Fibroblast of lung (primary cell): ENCODE data around the gene CEP72.

Source experiments
- EZH2 ChIP-seq: IDR thresholded peaks from 2 replicates; pipeline ENCODE4 v1.5.1; 2012; ENCODE audit warnings: low read length, control low read depth, mild to moderate bottlenecking; ENCODE audit errors: missing control alignments
- TF ChIP-seq, protein P1 (sequence below), 2 donors: IDR thresholded peaks in 1 of 2; conservative IDR thresholded peaks in 1 of 2; 1 replicate in 1 of 2; 2 replicates in 1 of 2; pipeline ENCODE4 v1.5.1; 2011 to 2012; ENCODE audit warnings: low read length in 2 of 2, control low read depth in 1 of 2, inconsistent platforms in 1 of 2, low read depth in 1 of 2, mild to moderate bottlenecking in 1 of 2

DNA sequence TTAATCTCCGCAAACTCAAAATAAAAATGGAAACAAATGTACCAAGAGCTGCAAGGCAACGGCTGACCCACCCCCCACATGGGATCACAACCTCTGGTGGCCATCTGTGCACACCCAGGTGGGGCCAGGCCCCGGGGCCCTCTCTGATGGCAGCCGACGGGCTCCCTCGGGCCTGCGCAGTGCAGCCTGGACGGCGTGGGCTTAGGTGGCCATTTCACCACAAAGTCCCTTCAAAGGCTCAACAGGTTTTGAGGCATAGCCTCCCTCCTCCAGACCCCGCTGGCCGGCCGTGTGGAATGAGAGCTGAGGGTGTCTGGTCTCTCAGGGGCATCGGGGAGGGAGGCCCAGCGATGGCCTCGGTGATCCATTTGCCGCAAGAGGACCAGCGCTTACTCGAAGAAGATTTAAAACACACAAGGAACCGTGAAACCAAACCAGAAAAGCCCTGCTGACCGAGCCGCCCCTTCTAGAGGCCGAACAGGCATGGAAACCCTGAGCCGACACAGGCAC is 42.7 kb upstream of the CEP72 start:
- TF ChIP-seq EZH2: no peak
- TF ChIP-seq, protein P1, sequence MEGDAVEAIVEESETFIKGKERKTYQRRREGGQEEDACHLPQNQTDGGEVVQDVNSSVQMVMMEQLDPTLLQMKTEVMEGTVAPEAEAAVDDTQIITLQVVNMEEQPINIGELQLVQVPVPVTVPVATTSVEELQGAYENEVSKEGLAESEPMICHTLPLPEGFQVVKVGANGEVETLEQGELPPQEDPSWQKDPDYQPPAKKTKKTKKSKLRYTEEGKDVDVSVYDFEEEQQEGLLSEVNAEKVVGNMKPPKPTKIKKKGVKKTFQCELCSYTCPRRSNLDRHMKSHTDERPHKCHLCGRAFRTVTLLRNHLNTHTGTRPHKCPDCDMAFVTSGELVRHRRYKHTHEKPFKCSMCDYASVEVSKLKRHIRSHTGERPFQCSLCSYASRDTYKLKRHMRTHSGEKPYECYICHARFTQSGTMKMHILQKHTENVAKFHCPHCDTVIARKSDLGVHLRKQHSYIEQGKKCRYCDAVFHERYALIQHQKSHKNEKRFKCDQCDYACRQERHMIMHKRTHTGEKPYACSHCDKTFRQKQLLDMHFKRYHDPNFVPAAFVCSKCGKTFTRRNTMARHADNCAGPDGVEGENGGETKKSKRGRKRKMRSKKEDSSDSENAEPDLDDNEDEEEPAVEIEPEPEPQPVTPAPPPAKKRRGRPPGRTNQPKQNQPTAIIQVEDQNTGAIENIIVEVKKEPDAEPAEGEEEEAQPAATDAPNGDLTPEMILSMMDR (conservative IDR thresholded peaks at IDR 0.05 in 1 of 2, IDR thresholded peaks at IDR 0.05 in 1 of 2; ENCODE audit: low read depth in 1 of 2, low read length in 2 of 2): no peak
